Caki2 (cell line): ENCODE data around the gene TMCO4. TPM values are rescaled to one million over a fixed set of nuclear protein-coding genes. Genes with fewer than 3 reads are reported as not detected.
"Not testable (repeated sequence)": the region's sequence is repeated elsewhere in the genome, so short reads cannot be mapped to it uniquely, and the experiment has no call there.

ENCODE experiments used
- DNase-seq: peaks from one replicate; pipeline ENCODE4 v3.0.0-alpha.2; 2015; ENCODE audit warnings: low read depth
- in situ Hi-C: cut with HindIII; loops from 2 replicates; pipeline ENCODE4 v1.10.0; 2016; ENCODE audit warnings: low sequenced_read_pairs, low pct_unique_long_range_greater_than_20kb, mixed read lengths
- total RNA-seq: library from RNA; depleted of rRNA; stranded (reverse); fragments of >200 nt; shearing (Covaris generic); gene quantifications from 2 replicates; pipeline ENCODE4 v1.2.3, GENCODE V29; 2014; ENCODE audit warnings: low replicate concordance; rRNA removed

Gene TMCO4
- total RNA-seq, 1 experiment from 2014 or later: 19.3 TPM

DNA sequence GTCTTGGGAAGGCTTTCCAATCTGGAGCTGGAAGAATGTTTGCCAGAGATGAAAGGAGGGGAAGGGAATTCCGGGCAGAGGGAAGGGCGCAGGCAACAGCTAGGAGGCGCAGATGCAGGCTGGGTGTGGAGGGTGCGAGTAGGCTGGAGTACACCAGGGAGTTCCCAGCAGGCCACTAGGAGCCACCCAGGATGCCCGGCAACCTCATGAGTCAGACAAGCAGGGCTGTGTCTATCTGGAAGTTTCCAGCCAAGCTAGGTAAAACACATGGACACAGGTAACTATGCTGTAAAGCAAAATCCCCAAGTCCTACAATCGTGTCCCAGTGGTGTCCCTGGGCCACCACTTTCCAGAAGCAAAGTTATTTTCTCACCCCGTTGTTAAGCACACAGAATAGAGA is 156.6 kb downstream of the TMCO4 start:
- peak; percentile 66 for DNase-seq
- in situ Hi-C loops: no loop called here

DNA sequence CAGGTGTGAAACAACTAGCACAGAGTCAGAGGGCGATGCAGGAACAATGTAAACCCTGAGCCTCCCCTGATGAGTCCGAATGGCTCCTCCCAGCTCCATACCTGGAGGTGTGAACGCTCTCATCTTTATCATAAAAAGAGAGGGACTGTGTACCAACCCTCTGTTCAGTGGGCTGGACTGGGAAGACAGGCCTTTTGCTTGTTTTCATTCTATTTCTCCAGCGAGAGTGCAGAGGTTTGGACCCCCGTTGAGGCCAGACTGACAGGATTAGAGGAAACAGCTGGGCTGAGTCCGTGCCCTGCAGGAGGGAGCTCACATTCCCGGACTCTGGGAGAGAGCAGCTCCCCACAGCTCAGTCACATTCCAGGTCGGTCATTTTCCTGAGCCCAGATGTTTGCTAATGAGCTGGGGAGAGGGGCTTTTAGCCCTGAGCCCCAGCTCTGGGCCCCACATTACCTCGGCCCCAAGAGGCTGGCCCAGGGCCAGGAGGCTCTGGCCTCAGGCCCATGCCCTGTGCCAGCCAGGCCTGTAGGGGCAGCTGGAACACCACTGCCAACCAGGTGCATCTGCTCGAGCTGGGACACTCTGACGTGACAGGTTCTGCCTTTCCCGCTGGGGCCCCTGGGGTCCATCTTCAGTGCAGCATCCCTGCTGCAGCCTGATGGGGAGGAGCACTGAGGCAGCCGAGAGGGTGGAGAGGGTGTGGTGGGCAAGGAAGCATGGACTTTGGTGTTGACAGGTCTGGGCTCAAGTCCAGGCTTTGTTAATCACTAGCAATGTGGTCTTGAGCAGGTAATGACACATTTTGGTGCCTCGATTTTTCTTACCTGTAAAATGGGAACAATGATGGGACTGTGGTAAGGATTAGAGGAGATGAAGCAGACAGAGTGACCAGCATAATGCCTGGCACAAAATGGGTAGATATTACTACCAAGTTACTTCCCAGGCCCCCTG is 159.1 kb downstream of the TMCO4 start:
- in situ Hi-C loops: no loop called here
- DNase-seq: peak; percentile 56

DNA sequence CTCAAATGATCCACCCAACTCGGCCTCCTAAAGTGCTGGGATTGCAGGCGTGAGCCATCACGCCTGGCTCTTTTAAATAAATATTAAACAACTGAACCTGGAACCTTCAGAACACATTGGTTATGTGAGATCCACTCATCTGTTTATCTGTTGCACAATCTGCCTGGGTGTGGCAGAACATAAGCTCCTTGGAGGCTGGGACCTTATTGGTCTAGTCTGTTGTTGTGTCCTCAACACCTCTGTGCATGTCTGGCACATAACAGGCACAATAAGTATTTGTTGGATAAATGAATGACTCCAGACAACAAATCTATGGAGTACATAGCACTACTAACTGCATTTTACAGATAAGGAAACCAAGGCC is 159.7 kb downstream of the TMCO4 start:
- in situ Hi-C loops: no loop called here
- peak; percentile 36 for DNase-seq

DNA sequence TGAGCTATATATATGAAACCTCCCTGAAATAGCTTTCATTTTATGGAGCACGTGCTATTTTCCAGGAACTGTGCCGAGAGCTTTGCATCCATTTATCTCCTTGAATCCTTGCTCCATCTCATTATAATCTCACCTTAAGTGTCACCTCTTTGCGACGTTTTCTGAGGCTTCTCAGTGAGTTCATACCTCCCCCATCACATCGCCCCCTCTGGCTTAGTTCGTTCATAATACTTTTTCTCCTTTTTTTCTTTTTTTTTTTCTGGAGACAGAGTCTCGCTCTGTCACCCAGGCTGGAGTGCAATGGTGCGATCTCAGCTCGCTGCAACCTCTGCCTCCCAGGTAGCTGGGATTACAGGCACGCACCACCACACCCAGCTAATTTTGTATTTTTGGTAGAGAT is 160.5 kb downstream of the TMCO4 start:
- in situ Hi-C loops, DNase-seq: not testable (repeated sequence)

DNA sequence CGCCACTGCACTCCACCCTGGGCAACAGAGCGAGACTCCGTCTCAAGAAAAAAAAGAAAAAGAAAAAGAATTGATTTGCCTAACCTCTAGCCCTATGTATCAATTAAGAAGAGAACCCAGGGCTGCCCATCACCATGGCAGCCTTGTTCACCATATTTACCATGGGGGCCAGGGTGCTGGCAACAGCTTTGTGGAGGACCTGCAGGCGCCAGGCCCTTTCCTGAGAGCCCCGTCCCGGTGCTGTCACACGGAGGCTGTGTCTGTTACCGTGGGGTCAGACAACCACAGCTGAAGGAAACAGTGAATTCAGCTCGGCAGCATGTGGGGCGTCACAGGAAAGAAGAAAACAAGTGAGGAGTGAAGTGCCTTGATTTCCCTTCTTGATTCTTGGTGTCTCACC is 162.1 kb downstream of the TMCO4 start:
- in situ Hi-C loops: no loop called here

DNA sequence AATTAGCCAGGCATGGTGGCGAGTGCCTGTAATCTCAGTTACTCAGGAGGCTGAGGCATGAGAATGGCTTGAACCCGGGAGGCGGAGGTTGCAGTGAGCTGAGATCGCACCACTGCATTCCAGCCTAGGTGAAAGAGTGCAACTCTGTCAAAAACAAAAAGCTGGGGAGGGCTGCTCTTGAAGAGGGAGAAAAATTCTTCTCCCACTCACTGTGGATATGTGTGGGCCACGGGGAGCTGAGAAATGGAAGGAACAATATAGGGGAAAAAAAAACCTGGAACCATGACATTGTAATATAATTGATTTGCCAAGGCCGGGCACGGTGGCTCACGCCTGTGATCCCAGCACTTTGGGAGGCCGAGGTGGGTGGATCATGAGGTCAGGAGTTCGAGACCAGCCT is 163.0 kb downstream of the TMCO4 start:
- DNase-seq, in situ Hi-C loops: not testable (repeated sequence)

More for the DNA sequence above, 162.1 kb downstream of the TMCO4 start:
- DNase-seq: no peak

DNA sequence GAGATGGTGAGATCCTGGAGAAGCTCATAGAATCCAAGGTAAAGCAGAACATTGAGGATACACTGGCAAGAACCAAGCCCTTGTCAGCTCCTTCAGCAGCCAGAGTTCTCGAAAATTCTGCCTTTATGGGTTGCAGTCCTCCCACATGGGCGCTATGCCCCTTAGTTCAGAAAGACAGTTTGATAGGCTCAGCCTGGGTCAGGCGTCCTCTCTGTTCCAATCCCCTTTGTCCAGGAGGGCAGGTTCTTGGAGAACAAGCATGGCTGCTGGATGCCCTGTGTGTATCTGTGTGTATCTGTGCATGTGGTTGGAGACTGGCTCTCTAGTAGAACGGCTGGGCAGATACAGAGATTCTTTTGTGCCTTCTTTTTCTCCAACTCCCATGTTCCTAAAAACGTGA is 163.7 kb downstream of the TMCO4 start:
- no peak for DNase-seq
- in situ Hi-C loops: no loop called here

DNA sequence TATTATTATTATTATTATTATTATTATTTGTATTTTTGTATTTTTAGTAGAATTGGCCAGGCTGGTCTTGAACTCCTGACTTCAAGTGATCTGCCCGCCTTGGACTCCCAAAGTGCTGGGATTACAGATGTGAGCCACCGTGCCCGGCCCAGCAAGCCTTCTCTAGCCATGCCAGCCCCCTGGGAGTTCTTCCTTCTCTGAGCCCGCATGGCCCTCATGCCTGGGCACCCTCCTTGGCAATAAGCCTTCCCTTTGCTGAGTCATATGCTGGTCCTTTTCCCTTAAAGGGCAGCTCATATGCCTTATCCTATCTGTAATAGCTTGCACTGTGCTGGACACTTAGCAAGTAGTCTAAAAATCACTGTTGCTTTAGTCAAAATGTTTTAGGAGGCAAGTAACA is 164.1 kb downstream of the TMCO4 start:
- in situ Hi-C loops: no loop called here
- no peak for DNase-seq

DNA sequence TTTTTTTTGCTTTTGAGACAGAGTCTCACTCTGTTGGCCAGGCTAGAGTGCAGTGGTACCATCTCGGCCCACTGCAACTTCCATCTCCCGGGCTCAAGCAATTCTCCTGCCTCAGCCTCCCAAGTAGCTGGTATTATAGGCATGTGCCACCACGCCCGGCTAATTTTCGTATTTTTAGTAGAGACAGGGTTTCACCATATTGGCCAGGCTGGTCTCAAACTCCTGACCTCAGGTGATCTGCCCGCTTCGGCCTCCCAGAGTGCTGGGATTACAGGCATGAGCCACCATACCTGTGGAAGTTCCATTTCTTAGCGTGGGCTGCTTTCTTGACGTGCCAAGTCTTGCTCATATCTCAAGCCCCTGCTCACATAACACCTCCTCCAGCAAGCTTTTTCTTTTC is 164.7 kb downstream of the TMCO4 start:
- in situ Hi-C loops, DNase-seq: not testable (repeated sequence)

DNA sequence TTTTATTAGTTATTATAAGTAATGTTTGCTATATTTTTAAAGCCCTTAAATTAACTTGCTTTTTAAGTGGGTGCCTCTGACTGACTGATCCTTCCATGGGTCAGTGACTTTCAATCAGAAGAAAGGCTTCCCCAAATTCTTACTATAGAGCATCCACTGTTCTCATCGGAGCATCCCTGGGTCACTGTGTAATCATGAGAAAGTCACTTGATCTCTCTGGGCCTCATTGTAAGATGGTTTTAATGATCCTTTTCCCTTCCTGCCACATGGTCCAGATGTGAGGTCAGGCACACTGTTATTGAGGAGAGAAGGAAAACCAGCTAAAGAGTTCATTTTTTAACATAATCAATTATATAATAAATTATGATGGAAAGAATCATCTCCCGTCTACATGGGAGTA is 166.6 kb downstream of the TMCO4 start:
- DNase-seq: no peak
- in situ Hi-C loops: no loop called here

Other genes starting within 250 kb of the TMCO4 start
- gene NBL1, start 155.6 kb downstream of the TMCO4 start, total RNA-seq: 135 and 160 TPM in 2 replicates
- not detected in 2 replicates for gene HTR6, start 135.0 kb downstream of the TMCO4 start, total RNA-seq
- not detected in 2 replicates for gene RNF186, start 15.4 kb upstream of the TMCO4 start, total RNA-seq
- gene OTUD3, start 82.5 kb upstream of the TMCO4 start, total RNA-seq: 2.5 and 4.9 TPM in 2 replicates
- gene PLA2G2E, start 123.7 kb upstream of the TMCO4 start, total RNA-seq: not detected in 2 replicates
- not detected in 2 replicates for gene PLA2G2A, start 179.7 kb upstream of the TMCO4 start, total RNA-seq